BLaER1 treated with 17β-estradiol and CSF1 and Interleukin-3, amounts not matched to agents 10 nM and 100 nM (cell line): ENCODE data around the gene HTR2B.
"Not testable (repeated sequence)": the region's sequence is repeated elsewhere in the genome, so short reads cannot be mapped to it uniquely, and the experiment has no call there.

Experiments
- H3K27ac ChIP-seq, 11 experiments: shearing (Covaris generic); formaldehyde crosslinking; 2 replicates each; pipeline ENCODE4 v1.8.1; 2022
- H3K27me3 ChIP-seq, 11 experiments: shearing (Covaris generic); formaldehyde crosslinking; 2 replicates each; pipeline ENCODE4 v1.8.1; 2022
- H3K36me3 ChIP-seq, 11 experiments: shearing (Covaris generic); formaldehyde crosslinking; 2 replicates each; pipeline ENCODE4 v1.8.1; 2022
- H3K4me1 ChIP-seq, 10 experiments: shearing (Covaris generic); formaldehyde crosslinking; 2 replicates each; pipeline ENCODE4 v1.8.1; 2022
- H3K4me2 ChIP-seq, 11 experiments: shearing (Covaris generic); formaldehyde crosslinking; 2 replicates each; pipeline ENCODE4 v1.8.1; 2022
- H3K4me3 ChIP-seq, 10 experiments: shearing (Covaris generic); formaldehyde crosslinking; 2 replicates each; pipeline ENCODE4 v1.8.1; 2022
- H3K9ac ChIP-seq, 11 experiments: shearing (Covaris generic); formaldehyde crosslinking; 2 replicates each; pipeline ENCODE4 v1.8.1; 2022
- H3K9me3 ChIP-seq, 11 experiments: shearing (Covaris generic); formaldehyde crosslinking; replicated peaks in 1 of 11; 2 replicates each; pipeline ENCODE4 v1.8.1; 2022
- H4K20me1 ChIP-seq, 11 experiments: shearing (Covaris generic); formaldehyde crosslinking; 2 replicates each; pipeline ENCODE4 v1.8.1; 2022
- Cebpa-rat ChIP-seq, 11 experiments: shearing (Covaris generic); IDR thresholded peaks; 2 replicates each; pipeline ENCODE4 v1.8.1; 2022

The HTR2B gene

DNA sequence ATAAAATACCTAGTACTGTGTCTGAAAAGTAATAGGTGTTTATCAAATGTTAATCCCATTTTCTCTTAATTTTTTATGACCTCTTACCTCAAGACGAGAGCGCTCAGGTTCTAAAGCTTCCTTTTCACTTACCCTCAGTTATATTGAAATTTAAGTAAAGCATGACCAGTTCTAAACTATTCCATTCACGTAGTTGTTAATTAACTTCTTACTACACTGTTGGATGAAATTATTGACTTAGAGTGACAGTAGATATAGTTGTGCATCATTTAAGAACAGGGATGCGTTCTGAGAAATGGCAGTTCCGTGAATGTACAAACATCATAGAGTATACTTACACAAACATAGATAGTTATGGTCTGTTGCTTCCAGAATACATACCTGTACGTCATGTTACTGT lies 20.1 kb upstream of the HTR2B start:
- no peak overlapping the region for H3K9ac ChIP-seq
- no peak overlapping the region for H3K4me2 ChIP-seq
- H4K20me1 ChIP-seq, result peaks cover 0 to 27% (median 7%) of the 10 kb centered on the region in 11 experiments; a peak in 6 of 22 replicates
- no peak overlapping the region for H3K27ac ChIP-seq
- no peaks in the 10 kb centered on the region for H3K4me1 ChIP-seq
- no peaks in the 10 kb centered on the region for H3K27me3 ChIP-seq
- no peak overlapping the region for H3K4me3 ChIP-seq
- H3K9me3 ChIP-seq, result no peaks in the 10 kb centered on the region
- no peak for TF ChIP-seq Cebpa-rat (IDR thresholded peaks at IDR 0.05)
- H3K36me3 ChIP-seq, result peaks cover 68 to 96% (median 83%) of the 10 kb centered on the region in 11 experiments

DNA sequence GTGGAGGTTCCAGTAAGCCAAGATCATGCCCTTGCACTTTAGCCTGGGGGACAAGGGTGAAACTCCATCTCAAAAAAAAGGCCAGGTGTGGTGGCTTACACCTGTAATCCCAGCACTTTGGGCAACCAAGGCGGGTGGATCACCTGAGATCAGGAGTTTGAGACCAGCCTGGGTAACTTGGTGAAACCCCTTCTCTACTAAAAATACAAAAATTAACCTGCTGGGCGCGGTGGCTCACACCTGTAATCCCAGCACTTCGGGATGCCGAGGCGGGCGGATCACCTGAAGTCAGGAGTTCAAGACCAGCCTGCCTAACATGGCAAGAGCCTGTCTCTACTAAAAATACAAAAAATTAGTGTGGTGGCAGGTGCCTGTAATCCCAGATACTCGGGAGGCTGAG lies 16.0 kb upstream of the HTR2B start:
- H3K4me1 ChIP-seq, H3K9me3 ChIP-seq, H3K27me3 ChIP-seq, H3K4me2 ChIP-seq, H3K4me3 ChIP-seq, H3K9ac ChIP-seq, H3K27ac ChIP-seq: not testable (repeated sequence)
- Histone ChIP-seq H3K36me3 (peaks cover 50 to 87% (median 75%) of the 10 kb centered on the region in 11 experiments), H4K20me1 (peaks cover 0 to 43% (median 8%) of the 10 kb centered on the region in 11 experiments; a peak in 8 of 22 replicates)

DNA sequence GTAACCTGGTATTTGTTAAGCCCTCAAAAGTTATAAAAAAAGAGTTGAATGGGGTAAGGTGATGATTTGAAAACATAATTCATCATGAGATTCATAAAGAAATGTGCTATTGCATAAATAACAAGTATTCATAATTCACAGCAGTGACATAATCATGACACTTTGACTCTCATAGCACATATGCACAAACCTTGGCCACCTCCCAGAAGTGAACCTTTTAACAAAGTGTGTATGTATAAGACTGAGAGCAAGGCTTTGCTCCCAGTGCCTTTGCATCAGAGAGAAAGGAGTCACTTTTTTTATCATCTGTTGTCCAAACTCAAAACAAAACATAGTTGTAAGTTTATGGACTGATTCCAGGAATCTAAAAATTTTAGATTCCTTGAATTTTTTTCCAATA lies 15.0 kb upstream of the HTR2B start:
- no peak overlapping the region for H3K4me3 ChIP-seq
- no peak overlapping the region for H3K9ac ChIP-seq
- H3K27me3 ChIP-seq, result no peaks in the 10 kb centered on the region
- peaks cover 41 to 78% (median 65%) of the 10 kb centered on the region in 11 experiments for H3K36me3 ChIP-seq
- no peaks in the 10 kb centered on the region for H3K9me3 ChIP-seq
- H3K4me2 ChIP-seq, result no peak overlapping the region
- TF ChIP-seq Cebpa-rat (IDR thresholded peaks at IDR 0.05), result no peak
- no peak overlapping the region for H3K27ac ChIP-seq
- H3K4me1 ChIP-seq, result peaks cover 0 to 17% (median 0%) of the 10 kb centered on the region in 10 experiments; a peak in 7 of 20 replicates
- peaks cover 0 to 47% (median 11%) of the 10 kb centered on the region in 11 experiments; a peak in 10 of 22 replicates for H4K20me1 ChIP-seq

DNA sequence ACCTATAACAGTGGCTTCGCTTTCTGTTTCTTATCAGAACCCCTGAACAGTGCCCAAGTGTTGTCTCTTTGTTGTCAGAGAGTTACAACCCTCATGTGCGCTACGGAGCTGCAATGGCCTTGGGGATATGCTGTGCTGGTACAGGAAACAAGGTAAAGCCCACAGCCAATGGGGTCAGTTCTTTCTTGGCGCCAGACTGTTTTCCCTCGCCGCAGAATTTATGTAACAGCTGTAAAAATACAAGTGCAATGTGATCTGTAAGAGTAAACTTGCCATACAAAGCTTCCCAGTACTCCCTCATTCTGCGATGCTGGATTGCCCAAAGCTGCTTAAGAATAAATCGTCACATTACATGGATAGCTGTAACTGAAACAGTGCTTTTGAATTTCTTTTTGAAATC lies 13.9 kb upstream of the HTR2B start:
- Histone ChIP-seq H3K36me3 (peaks cover 32 to 67% (median 55%) of the 10 kb centered on the region in 11 experiments; a peak in 21 of 22 replicates), H3K4me2 (no peak overlapping the region), H3K4me1 (peaks cover 0 to 28% (median 0%) of the 10 kb centered on the region in 10 experiments; a peak in 7 of 20 replicates), H3K9ac (no peak overlapping the region), H3K27ac (no peak overlapping the region), H3K9me3 (no peaks in the 10 kb centered on the region), H3K27me3 (no peaks in the 10 kb centered on the region), H4K20me1 (peaks cover 0 to 58% (median 17%) of the 10 kb centered on the region in 11 experiments; a peak in 11 of 22 replicates), H3K4me3 (no peak overlapping the region)
- no peak for TF ChIP-seq Cebpa-rat (IDR thresholded peaks at IDR 0.05)

DNA sequence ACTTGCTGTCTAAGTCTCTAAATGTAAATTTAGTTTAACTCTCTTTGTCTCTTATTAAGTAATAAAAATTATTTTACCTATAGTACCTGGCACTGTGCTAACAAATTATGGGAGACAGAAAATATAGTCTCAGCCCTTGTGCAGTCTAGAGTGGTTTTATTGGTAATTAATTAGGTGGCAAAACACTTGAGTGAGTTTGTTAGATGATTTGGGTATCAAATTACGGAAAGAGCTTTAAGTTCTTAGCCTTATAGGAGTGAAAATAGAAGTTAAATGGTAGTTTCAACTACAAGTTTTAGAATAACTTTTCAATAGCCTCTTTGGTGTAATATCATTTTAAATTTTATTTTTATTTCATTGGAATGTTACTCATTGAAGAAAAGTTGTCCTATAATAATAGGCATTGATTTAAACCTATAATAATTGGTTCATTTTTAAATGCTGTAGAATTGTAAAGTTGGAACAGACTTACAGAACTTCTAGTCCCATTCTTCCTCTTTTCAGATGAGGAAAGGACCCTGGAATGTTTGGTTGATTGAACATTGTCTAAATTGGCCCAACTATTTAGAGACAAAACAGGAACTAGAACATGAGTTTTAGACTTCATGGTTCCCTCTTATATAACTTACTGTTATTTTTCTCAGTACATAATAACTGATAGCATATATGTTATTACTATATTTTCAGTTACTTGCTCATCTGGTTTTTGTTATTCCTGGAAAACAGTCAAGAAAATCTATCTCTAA lies 10.2 kb upstream of the HTR2B start:
- Histone ChIP-seq H3K27me3 (no peaks in the 10 kb centered on the region), H3K36me3 (peaks cover 16 to 58% (median 36%) of the 10 kb centered on the region in 11 experiments; a peak in 21 of 22 replicates), H3K9ac (no peak overlapping the region), H4K20me1 (peaks cover 0 to 54% (median 22%) of the 10 kb centered on the region in 11 experiments; a peak in 13 of 22 replicates), H3K4me2 (peak overlapping the region in 3 of 11 experiments; percentile 19 to 50 (median 48); a peak in 4 of 22 replicates), H3K9me3 (no peaks in the 10 kb centered on the region), H3K27ac (peak overlapping the region in 2 of 11 experiments; percentile 40 to 50; a peak in 2 of 22 replicates), H3K4me3 (no peak overlapping the region), H3K4me1 (peaks cover 0 to 33% (median 0%) of the 10 kb centered on the region in 10 experiments; a peak in 7 of 20 replicates)
- no peak for TF ChIP-seq Cebpa-rat (IDR thresholded peaks at IDR 0.05)

DNA sequence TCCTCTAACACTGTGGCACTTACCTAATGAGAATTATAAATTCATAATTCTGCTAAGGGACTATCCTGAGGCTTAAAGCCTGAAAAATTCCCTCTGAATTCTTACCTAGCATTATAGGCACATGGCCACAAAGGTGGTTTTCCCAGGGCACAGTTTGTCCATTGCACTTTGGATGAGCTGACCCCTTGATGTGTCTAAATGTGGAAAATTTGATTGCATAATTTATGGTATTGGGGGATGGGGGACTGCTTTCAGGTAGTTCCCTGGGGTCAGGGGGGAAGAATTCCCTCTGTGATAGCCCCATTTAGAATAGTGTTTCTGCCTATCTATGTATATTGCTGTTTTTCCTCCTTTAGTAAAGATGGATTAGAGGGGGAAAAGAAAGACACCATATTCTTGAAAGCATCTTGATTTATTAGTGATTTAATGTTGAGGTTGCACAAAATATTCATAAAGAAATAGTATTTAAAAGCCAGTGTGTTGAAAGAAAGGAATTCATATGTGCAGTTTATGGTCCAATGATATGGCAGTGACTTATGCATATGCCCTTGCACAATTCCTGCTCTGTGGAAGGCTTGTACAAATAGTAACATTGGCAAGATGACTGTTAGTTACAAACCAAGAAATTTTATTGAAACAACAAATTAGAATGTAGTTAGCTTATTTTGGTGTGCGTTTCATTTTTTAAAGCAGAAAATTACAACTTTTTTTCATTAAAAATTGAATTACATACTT lies 8.7 kb upstream of the HTR2B start:
- no peaks in the 10 kb centered on the region for H3K9me3 ChIP-seq
- peaks cover under 1 to 49% (median 25%) of the 10 kb centered on the region in 11 experiments; a peak in 20 of 22 replicates for H3K36me3 ChIP-seq
- H3K4me1 ChIP-seq, result peaks cover 0 to 33% (median 0%) of the 10 kb centered on the region in 10 experiments; a peak in 7 of 20 replicates
- no peak for TF ChIP-seq Cebpa-rat (IDR thresholded peaks at IDR 0.05)
- H4K20me1 ChIP-seq, result peaks cover 0 to 62% (median 24%) of the 10 kb centered on the region in 11 experiments; a peak in 12 of 22 replicates
- no peak overlapping the region for H3K9ac ChIP-seq
- H3K4me3 ChIP-seq, result no peak overlapping the region
- no peak overlapping the region for H3K4me2 ChIP-seq
- H3K27ac ChIP-seq, result no peak overlapping the region
- no peaks in the 10 kb centered on the region for H3K27me3 ChIP-seq

DNA sequence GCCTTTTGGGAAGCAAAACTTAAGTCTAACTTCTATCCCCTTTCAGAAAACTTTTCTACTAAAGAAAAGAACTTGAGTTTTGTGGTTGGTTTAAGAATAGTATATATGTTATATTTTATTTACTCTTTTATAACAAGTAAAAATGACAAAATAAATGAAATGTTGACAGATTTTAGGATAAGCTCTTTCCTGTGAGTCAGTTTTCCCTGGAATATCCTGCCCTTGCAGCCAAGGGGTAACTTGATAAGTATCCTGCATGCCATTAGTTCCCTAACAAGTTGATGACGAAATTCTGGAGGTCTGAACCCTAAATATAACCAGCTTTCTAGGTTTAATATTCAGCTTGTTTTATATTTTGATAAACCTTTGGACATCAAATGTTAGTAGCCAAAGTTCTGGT lies 7.3 kb upstream of the HTR2B start:
- TF ChIP-seq Cebpa-rat (IDR thresholded peaks at IDR 0.05), result no peak
- H3K4me1 ChIP-seq, result peaks cover 0 to 33% (median 0%) of the 10 kb centered on the region in 10 experiments; a peak in 7 of 20 replicates
- H3K27me3 ChIP-seq, result no peaks in the 10 kb centered on the region
- H3K4me2 ChIP-seq, result no peak overlapping the region
- peaks cover 0 to 61% (median 20%) of the 10 kb centered on the region in 11 experiments; a peak in 13 of 22 replicates for H4K20me1 ChIP-seq
- no peak overlapping the region for H3K9ac ChIP-seq
- no peak overlapping the region for H3K4me3 ChIP-seq
- H3K9me3 ChIP-seq, result no peaks in the 10 kb centered on the region
- no peak overlapping the region for H3K27ac ChIP-seq
- H3K36me3 ChIP-seq, result peaks cover 1 to 44% (median 15%) of the 10 kb centered on the region in 11 experiments; a peak in 12 of 22 replicates

DNA sequence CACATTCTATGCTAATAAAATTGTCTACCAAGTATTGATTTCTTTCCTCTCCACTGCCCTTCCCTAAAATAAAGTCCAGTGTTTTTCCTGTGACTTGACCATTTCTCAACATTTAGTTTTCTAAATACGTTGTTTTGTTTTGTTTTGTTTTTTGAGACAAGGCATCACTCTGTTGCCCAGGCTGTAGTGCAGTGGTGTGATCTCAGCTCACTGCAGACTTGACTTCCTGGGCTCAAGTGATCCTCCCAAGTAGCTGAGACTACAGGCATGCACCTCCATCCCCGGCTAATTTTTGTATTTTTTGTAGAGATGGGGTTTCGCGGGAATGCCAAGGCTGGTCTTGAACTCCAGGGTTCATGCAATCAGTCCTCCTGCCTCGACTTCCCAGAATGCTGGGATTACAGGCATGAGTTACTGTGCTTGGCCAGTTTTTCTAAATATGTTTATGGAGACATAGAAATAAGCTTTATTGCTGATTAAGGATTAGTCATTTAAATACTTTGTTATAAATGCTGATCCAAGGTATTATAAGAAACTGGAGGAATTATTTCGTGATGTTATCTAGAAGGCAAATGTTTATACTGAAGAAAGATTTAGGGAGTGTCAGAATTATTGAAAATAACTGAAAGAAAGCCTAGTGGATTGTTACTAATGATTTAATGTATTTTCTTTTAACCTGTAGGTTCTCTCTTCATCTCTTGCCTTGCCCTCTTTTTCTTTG lies 5.7 kb upstream of the HTR2B start:
- no peak for TF ChIP-seq Cebpa-rat (IDR thresholded peaks at IDR 0.05)
- H4K20me1 ChIP-seq, result peaks cover 0 to 70% (median 20%) of the 10 kb centered on the region in 11 experiments; a peak in 13 of 22 replicates
- H3K36me3 ChIP-seq, result peaks cover 0 to 38% (median 14%) of the 10 kb centered on the region in 11 experiments; a peak in 13 of 22 replicates
- H3K9ac ChIP-seq, result no peak overlapping the region
- no peak overlapping the region for H3K27ac ChIP-seq
- H3K4me3 ChIP-seq, result no peak overlapping the region
- peaks cover 0 to 23% (median 0%) of the 10 kb centered on the region in 10 experiments; a peak in 7 of 20 replicates for H3K4me1 ChIP-seq
- no peaks in the 10 kb centered on the region for H3K27me3 ChIP-seq
- H3K9me3 ChIP-seq, result no peaks in the 10 kb centered on the region
- no peak overlapping the region for H3K4me2 ChIP-seq
